Kidney (tissue), 14 donors: ENCODE results near the gene MED13L. TPM values are rescaled to one million over a fixed set of nuclear protein-coding genes. Genes with fewer than 3 reads are reported as not detected.

Experiments
- DNase-seq, 5 donors: peaks; one replicate each; pipeline ENCODE4 v3.0.0-alpha.2; 2013 to 2020
- FAIRE-seq: peaks from 2 replicates; lab custom pipeline; 2012; peaks lifted over from hg19 to GRCh38; lab: Jason Lieb, UNC
- H3K27ac ChIP-seq, 2 donors: one replicate each; pipeline ENCODE4 v1.7.0; 2013; ENCODE audit warnings: low read depth in 2 of 2, low read length in 2 of 2, inconsistent platforms in 1 of 2
- H3K27me3 ChIP-seq: one replicate; pipeline ENCODE4 v1.7.1; 2013; ENCODE audit warnings: low read length, inconsistent platforms; ENCODE audit not compliant: control insufficient read depth, insufficient read depth
- H3K36me3 ChIP-seq, 3 donors: one replicate each; pipeline versions ENCODE4 v1.7.0 to v1.7.1; 2013; ENCODE audit warnings: low read length in 3 of 3, control low read depth in 1 of 3, inconsistent platforms in 1 of 3; ENCODE audit not compliant: insufficient read depth in 3 of 3, control insufficient read depth in 2 of 3
- H3K4me1 ChIP-seq, 3 donors: one replicate each; pipeline versions ENCODE4 v1.7.0 to v1.7.1; 2013; ENCODE audit warnings: low read length in 3 of 3, inconsistent platforms in 1 of 3, low read depth in 1 of 3; ENCODE audit not compliant: control insufficient read depth in 2 of 3, insufficient read depth in 2 of 3
- H3K4me3 ChIP-seq, 3 donors: one replicate each; pipeline versions ENCODE4 v1.7.0 to v1.8.1; 2013; ENCODE audit warnings: low read length in 3 of 3, control low read depth in 1 of 3, inconsistent platforms in 1 of 3
- H3K9ac ChIP-seq, 3 donors: one replicate each; pipeline versions ENCODE4 v1.7.0 to v1.7.1; 2013; ENCODE audit warnings: low read length in 3 of 3, control low read depth in 1 of 3, inconsistent platforms in 1 of 3
- H3K9me3 ChIP-seq, 3 donors: one replicate each; pipeline versions ENCODE4 v1.7.0 to v1.7.1; 2013; ENCODE audit warnings: low read length in 3 of 3, control low read depth in 1 of 3, inconsistent platforms in 1 of 3; ENCODE audit not compliant: control insufficient read depth in 2 of 3, insufficient read depth in 1 of 3
- CTCF ChIP-seq: IDR thresholded peaks from 3 replicates; pipeline ENCODE4 v1.5.1; 2012; ENCODE audit warnings: mild to moderate bottlenecking, moderate library complexity, borderline replicate concordance; ENCODE audit not compliant: insufficient read depth; ENCODE audit errors: extremely low read depth
- intact Hi-C: fragments of 100-400 bp; cut with DNase I; formaldehyde crosslinking; loops from one replicate; pipeline ENCODE4 v1.11.1; 2022
- polyA plus RNA-seq: library from polyadenylated mRNA; stranded (reverse); fragments of 350-450 nt; fragmentation: Illumina TruSeq; extraction: RNeasy Lipid Tissue Mini Kit (QIAGEN cat#74804); gene quantifications from one replicate; pipeline ENCODE4 v1.2.3, GENCODE V29; 2014; ENCODE audit warnings: low read depth, low replicate concordance; ENCODE audit not compliant: insufficient read depth
- total RNA-seq: library from RNA; stranded (reverse); fragmentation: NEBNext Ultra II Directional; extraction: Animal tissue kit (Norgen Biotek cat#: 25700); gene quantifications from one replicate; pipeline ENCODE4 v1.2.1, GENCODE V29; 2021
- donor health status: control.
- donor health status: control.
- donor health status: control.
- donor health status: control.
- donor health status: control.
- donor health status: DM: yes; HTN: yes; CAD: no.
- donor health status: Normal renal cell carcinoma (clear cell type).

MED13L gene
- total and polyA plus RNA-seq, 2 donors from 2014 or later: 7.1 to 153 TPM

DNA sequence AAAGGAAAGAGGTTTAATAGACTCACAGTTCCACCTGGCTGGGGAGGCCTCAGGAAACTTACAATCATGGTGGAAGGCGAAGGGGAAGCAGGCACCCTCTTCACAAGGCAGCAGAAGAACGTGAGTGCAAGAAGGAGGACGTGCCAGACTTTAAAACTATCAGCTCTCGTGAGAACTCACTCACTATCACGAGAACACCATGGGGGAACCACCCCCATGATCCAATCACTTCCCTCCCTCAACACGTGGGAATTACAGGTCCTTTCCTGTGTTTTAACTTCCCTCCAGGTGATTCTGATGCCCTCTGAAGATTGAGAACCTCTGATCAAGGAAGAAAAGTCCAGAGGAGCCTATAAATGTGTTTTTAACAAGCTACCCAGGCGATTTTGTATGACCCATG lies 358.7 kb downstream of the MED13L start:
- H3K4me1 ChIP-seq: peaks cover 0 to 2% (median 0%) of the 10 kb centered on the region in 3 donors
- H3K27ac ChIP-seq: no peak overlapping the region
- H3K36me3 ChIP-seq: no peaks in the 10 kb centered on the region
- intact Hi-C loops: loop anchor here (5.0 kb wide), 1 partner anchor 1251 kb away; no protein-coding TSS in a partner anchor
- no peak for TF ChIP-seq CTCF
- FAIRE-seq (no peak), DNase-seq (no peak)
- no peak overlapping the region for H3K4me3 ChIP-seq
- no peak overlapping the region for H3K9ac ChIP-seq
- H3K27me3 ChIP-seq: no peaks in the 10 kb centered on the region
- H3K9me3 ChIP-seq: peaks cover 0 to 7% (median 1%) of the 10 kb centered on the region in 3 donors

DNA sequence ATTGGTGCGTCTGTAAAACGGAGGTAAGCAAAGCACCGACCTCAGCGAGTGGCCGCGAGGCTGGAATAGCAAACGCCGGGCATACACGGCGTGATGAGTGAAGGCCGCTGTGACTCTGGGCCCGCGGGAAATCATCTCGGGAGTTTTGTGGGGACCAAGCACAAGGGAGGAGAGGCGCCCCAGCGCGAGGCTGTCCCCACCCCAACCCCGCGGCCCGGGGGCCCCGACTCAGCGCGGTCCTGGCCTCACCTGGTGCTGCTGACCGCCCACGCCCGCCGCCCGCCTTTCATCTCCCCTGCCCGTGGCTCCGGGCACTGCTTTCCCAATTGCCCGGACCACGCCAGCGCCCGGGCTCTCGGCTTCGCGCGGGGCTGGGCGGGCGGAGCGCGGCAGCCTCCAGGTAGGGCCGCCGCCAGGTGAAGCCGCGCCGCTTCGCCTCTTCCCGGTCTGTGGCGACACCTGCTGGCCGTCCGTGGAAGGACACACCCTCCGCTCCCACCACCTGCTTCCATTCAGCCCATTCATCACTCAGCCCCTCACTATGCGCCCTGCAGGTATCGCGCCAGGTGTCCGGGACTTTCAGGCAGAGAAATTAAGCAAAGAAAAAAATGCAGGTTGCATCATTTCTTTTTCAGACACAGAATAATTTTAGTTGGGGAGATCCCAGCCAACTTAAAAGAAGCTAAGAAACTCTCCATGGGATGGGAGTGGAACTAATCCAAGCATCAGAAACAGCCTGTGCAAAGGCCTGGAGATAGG lies 360.4 kb downstream of the MED13L start:
- FAIRE-seq: no peak
- peak; percentile 73 to 87 (median 76) for DNase-seq
- Histone ChIP-seq H3K9ac (no peak overlapping the region), H3K27ac (no peak overlapping the region), H3K4me1 (peaks cover 0 to 2% (median 0%) of the 10 kb centered on the region in 3 donors), H3K9me3 (no peaks in the 10 kb centered on the region), H3K4me3 (no peak overlapping the region), H3K27me3 (no peaks in the 10 kb centered on the region), H3K36me3 (no peaks in the 10 kb centered on the region)
- intact Hi-C loops: loop anchor here (5.0 kb wide), 1 partner anchor 1250 kb away; no protein-coding TSS in a partner anchor
- peak; percentile 96 for TF ChIP-seq CTCF

- Histone ChIP-seq H3K4me3 (no peak overlapping the region), H3K27ac (no peak overlapping the region), H3K27me3 (no peaks in the 10 kb centered on the region), H3K36me3 (no peaks in the 10 kb centered on the region), H3K9ac (no peak overlapping the region), H3K4me1 (peaks cover 0 to 2% (median 0%) of the 10 kb centered on the region in 3 donors), H3K9me3 (no peaks in the 10 kb centered on the region)
- intact Hi-C loops: no loop called here
- no peak for DNase-seq
- TF ChIP-seq CTCF: no peak
- no peak for FAIRE-seq
These were observed 363.4 kb downstream of the MED13L start for GRCh38 chr12:115914122-115914521.
